ENCODE data around the gene RNF32.
"Not testable (repeated sequence)": the region's sequence is repeated elsewhere in the genome, so short reads cannot be mapped to it uniquely, and the experiment has no call there.

Gene RNF32

GRCh38 chr7:156619488-156620290 is 20.9 kb upstream of the RNF32 start:
- ATAC-seq: not testable (repeated sequence)

GRCh38 chr7:156620291-156620675 is 20.3 kb upstream of the RNF32 start:
- ATAC-seq: no peak
- no peak for TF ChIP-seq GLIS3 (CRISPR knock-in tag; IDR thresholded peaks at IDR 0.05)
- TF ChIP-seq TOX (CRISPR knock-in tag; IDR thresholded peaks at IDR 0.05; ENCODE audit: borderline replicate concordance): no peak
- no peak for TF ChIP-seq PATZ1 (CRISPR knock-in tag; IDR thresholded peaks at IDR 0.05; ENCODE audit: borderline replicate concordance)
- no peak for TF ChIP-seq PPARA (CRISPR knock-in tag; IDR thresholded peaks at IDR 0.05; ENCODE audit: borderline replicate concordance)
- no peak for TF ChIP-seq ZNF70 (CRISPR knock-in tag; IDR thresholded peaks at IDR 0.05)
- no peak for TF ChIP-seq OSR1 (CRISPR knock-in tag; IDR thresholded peaks at IDR 0.05)
- TF ChIP-seq ARNTL (CRISPR knock-in tag; IDR thresholded peaks at IDR 0.05; ENCODE audit: borderline replicate concordance, low read depth): no peak
- no peak for TF ChIP-seq ESRRG (CRISPR knock-in tag; IDR thresholded peaks at IDR 0.05)
- no peak for TF ChIP-seq ZC3H10 (CRISPR knock-in tag; IDR thresholded peaks at IDR 0.05)
- no peak for TF ChIP-seq ZFP30 (CRISPR knock-in tag; IDR thresholded peaks at IDR 0.05)
- TF ChIP-seq SNAI2 (CRISPR knock-in tag; IDR thresholded peaks at IDR 0.05): no peak
- TF ChIP-seq POU6F1 (CRISPR knock-in tag; IDR thresholded peaks at IDR 0.05; ENCODE audit: borderline replicate concordance, low read depth): no peak
- no peak for TF ChIP-seq CSDC2 (CRISPR knock-in tag; IDR thresholded peaks at IDR 0.05)
- TF ChIP-seq ISL1 (CRISPR knock-in tag; IDR thresholded peaks at IDR 0.05): no peak
- TF ChIP-seq CSRNP3 (CRISPR knock-in tag; IDR thresholded peaks at IDR 0.05): no peak
- TF ChIP-seq ZFP3 (CRISPR knock-in tag; IDR thresholded peaks at IDR 0.05): no peak

GRCh38 chr7:156621652-156622051 is 18.9 kb upstream of the RNF32 start:
- no peak for ATAC-seq
- TF ChIP-seq ZC3H10 (CRISPR knock-in tag; IDR thresholded peaks at IDR 0.05) (no peak), POU6F1 (CRISPR knock-in tag; IDR thresholded peaks at IDR 0.05; ENCODE audit: borderline replicate concordance, low read depth) (no peak), ZNF565 (CRISPR knock-in tag; conservative IDR thresholded peaks at IDR 0.05; ENCODE audit: low read depth) (no peak), ZFP30 (CRISPR knock-in tag; IDR thresholded peaks at IDR 0.05) (no peak), ZNF70 (CRISPR knock-in tag; IDR thresholded peaks at IDR 0.05) (no peak), BACH2 (CRISPR knock-in tag; IDR thresholded peaks at IDR 0.05; ENCODE audit: borderline replicate concordance) (no peak), PATZ1 (CRISPR knock-in tag; IDR thresholded peaks at IDR 0.05; ENCODE audit: borderline replicate concordance) (no peak), ARNTL (CRISPR knock-in tag; IDR thresholded peaks at IDR 0.05; ENCODE audit: borderline replicate concordance, low read depth) (no peak), SNAI2 (CRISPR knock-in tag; IDR thresholded peaks at IDR 0.05) (no peak), ZNF8 (CRISPR knock-in tag; IDR thresholded peaks at IDR 0.05) (no peak), OSR1 (CRISPR knock-in tag; IDR thresholded peaks at IDR 0.05) (no peak), RARB (CRISPR knock-in tag; IDR thresholded peaks at IDR 0.05) (no peak), TSHZ2 (CRISPR knock-in tag; IDR thresholded peaks at IDR 0.05) (no peak), TCF4 (CRISPR knock-in tag; IDR thresholded peaks at IDR 0.05; ENCODE audit: borderline replicate concordance) (no peak), TOX (CRISPR knock-in tag; IDR thresholded peaks at IDR 0.05; ENCODE audit: borderline replicate concordance) (no peak), CREB5 (CRISPR knock-in tag; IDR thresholded peaks at IDR 0.05; ENCODE audit: low read depth) (no peak), ISL1 (CRISPR knock-in tag; IDR thresholded peaks at IDR 0.05) (no peak)
